HG03558 (cell line): ENCODE results near the gene SH3TC2.
"Not testable (repeated sequence)": the region's sequence is repeated elsewhere in the genome, so short reads cannot be mapped to it uniquely, and the experiment has no call there.

Experiments
- ATAC-seq: cut with Tn5 transposase; IDR thresholded peaks from one replicate; pipeline ENCODE4 v1.9.1; 2021; ENCODE audit warnings: moderate number of reproducible peaks; ENCODE audit not compliant: unreplicated experiment; ENCODE audit errors: extremely low read depth

The SH3TC2 gene

DNA sequence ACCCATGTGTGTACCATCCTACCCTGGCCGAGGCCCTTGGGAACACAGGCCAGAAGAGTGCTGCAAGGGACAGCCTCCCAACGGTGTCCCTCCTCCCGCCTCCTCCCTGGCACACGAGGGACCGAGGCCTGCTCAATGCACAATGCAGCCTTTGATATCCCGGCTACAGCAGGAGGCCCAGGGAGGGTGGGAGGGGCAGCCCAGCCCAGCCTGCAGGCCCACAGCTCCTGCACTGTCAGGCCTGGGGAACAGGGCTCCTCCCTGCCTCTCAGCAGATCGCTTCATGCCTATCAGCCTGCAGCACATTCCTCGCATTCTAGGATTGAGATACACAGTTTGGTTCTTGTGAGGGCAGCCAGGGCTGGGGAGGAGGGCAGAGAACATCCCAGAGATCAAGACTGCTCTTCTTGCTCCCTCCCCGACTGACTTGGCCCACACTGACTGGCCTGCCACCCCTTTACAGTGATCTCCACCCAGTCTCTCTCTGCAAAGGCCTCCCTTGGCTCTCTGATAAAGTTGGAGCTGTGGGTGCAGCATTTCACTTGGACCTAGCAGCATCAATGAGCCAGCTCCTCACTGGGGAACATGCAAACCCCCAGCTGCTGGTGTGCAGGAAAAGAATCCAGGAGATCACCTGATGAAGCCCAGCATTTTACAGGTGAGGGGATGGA is at the start of gene SH3TC2:
SH3TC2 (minus strand) TSS at position 46 of the 671 bp plus-strand sequence; CDS start at position 6, 40 bp downstream.
- ATAC-seq, result no peak

DNA sequence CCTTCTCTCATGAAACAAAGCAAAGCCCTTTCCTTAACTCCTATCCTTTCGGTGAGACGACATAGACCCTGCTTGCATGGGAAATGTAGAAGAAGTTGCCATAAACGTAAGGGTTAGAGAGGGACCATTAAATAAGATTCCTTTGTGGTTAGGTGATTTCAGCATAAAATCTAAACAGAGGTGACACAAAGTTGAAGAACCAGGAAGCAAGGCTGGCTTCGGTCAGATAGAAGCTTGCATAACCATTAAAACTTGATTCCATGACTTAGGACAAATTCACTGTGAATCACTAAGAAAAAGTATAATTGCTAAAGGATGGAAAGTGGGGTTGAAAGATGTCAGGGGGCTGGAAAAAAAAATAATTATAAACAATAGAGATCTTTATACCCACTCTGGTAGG is 47.5 kb upstream of the SH3TC2 start:
- no peak for ATAC-seq

DNA sequence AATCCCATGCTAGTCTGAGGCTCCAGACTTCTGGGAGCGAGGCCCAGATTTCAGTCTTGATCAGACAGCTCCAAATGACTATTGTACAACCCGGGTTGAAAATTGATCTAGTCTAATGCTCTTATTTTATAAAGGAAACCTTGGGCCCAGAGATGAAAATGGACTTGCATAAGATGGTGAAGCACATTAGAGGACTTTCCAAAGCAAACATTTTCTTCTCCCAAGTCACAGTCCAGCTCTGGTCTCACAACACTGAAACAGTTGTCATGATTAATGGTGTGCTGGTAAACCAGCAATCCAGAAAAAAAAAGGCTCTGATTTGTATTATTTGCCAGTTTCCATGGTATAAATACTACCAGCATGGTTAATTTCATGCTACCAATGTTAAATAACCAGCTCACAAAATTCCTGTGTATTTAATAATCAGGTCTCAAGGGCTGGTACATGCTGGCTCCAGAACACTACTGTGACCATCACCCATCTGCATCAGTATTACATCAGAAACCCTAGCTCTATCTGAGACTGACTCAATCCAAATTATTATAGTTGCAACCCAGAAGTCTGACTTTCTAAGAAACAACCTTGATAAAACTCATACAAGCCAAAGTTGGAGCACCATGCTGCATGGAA is 45.9 kb upstream of the SH3TC2 start:
- no peak for ATAC-seq

- ATAC-seq, result no peak
These were observed 37.5 kb upstream of the SH3TC2 start for GRCh38 chr5:149100331-149100730.

- no peak for ATAC-seq
These were observed 37.1 kb upstream of the SH3TC2 start for GRCh38 chr5:149099920-149100319.

DNA sequence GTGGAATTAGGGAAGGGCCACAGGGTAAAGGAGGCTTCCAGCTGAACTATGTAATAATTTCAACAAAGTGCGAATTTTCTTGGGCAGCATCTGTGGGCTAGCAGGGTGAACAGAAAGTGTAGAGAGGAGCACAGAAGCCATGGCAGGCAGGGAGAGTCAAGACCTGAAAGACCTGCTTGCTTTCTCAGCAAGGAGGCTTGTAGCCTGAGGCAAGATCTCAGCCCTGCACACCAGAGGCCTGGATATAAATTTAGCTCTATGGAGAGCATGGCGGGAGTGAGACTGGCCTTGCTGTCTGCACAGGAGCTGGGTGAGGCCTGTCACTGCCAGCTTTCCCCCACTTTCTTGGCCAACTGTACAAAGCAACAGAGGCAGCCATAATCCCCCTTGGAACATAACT is 32.1 kb upstream of the SH3TC2 start:
- ATAC-seq, result no peak

DNA sequence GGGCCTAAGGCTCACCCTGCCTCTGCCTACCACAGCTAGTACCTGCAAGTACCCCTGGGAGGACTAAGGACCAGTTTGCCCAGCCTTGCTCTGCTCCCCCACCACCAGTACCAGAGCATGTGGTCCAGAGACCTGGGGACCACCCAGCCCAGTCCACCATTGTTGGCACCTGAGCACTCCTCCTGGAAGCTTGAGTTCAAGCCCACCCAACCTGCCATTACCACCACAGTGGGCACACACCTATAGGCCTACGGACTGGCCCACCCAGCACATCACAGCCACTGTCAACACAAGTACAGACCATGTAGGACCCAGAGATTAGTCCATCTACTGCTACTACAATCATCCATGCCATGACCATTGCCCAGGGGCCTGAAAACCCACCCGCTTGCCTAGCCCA is 30.8 kb upstream of the SH3TC2 start:
- no peak for ATAC-seq

- no peak for ATAC-seq
These were observed 26.9 kb upstream of the SH3TC2 start for GRCh38 chr5:149089796-149090195.

GRCh38 chr5:149088686-149089085 is 25.8 kb upstream of the SH3TC2 start:
- no peak for ATAC-seq

- ATAC-seq, result no peak
These were observed 21.0 kb upstream of the SH3TC2 start for GRCh38 chr5:149083846-149084245.

GRCh38 chr5:149082271-149082670 is 19.4 kb upstream of the SH3TC2 start:
- no peak for ATAC-seq

DNA sequence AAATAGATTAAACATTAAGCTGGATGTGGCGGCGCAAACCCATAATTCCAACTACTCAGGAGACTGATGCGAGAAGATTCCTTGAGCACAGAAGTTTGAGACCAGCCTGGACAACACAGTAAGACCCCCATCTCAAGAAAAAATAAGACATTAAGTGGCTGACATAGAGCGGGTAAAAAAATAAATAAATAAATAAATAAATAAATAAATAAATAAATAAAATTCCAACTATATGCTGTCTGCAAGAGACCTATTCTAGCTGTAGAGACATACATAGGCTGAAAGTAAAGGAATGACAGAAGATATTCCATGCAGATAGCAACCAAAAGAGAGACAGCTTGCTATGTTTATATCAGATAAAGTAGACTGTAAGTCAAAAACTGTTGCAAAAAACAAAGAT is 17.4 kb upstream of the SH3TC2 start:
- no peak for ATAC-seq

- no peak for ATAC-seq
These were observed 17.0 kb upstream of the SH3TC2 start for GRCh38 chr5:149079883-149080282.

DNA sequence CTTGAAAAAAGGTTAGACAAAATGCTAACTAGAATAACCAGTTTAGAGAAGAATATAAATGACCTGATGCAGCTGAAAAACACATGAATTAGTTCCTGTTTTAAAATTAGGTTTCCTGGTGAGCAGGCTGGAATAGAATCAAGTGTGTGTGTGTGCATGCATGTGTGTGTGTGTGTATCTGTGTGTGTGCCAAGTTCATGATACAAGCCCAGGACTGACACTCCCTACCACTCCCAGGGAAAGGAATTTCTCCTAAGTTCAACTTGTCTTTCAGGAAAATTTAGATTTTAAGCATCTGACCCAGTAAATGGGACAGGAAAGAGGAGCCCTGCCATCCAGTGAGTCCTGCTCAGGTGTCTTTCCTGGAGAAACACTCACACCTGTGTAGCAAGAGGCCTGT is 11.2 kb upstream of the SH3TC2 start:
- ATAC-seq, result not testable (repeated sequence)

DNA sequence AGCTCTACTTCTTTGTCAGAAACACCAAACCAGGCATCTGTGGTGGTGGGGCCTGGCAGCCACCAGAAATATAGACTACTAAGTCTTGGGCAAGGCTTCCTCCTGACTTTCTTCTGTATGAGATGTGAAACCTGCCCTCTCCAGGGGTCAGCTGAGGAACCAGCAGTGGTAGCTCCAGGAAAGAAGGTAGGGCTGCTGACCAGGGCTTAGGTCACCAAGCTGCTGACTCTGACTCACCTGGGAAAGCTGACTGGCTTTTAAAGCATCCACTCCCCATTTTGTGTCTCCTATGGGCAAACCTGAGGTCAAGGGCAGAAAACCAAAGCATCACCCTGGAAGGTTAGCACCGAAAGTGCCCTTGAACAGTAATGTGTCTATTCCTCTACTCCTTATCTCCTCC is 10.4 kb upstream of the SH3TC2 start:
- ATAC-seq, result no peak

GRCh38 chr5:149072791-149073190 is 9.9 kb upstream of the SH3TC2 start:
- ATAC-seq, result no peak

DNA sequence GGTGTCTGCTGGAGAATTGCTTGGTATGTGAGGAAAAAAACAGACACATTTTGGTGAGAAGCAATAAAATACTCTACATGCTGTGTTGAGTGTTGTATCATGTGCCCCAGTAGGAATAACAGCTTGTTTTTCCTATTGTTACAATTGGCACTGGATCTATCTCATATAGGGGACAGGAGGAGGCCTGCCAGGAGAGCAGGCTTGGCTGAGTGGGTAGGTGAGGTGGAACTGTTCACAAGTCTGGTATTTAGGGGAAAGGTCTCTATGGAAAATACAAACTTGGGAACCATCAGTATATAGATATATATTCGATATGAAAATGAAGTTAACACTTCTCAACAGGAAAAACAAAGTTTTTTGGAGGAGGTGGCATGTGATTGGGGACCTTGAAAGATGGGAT is 9.5 kb upstream of the SH3TC2 start:
- no peak for ATAC-seq

GRCh38 chr5:149071756-149072155 is 8.9 kb upstream of the SH3TC2 start:
- ATAC-seq, result no peak

DNA sequence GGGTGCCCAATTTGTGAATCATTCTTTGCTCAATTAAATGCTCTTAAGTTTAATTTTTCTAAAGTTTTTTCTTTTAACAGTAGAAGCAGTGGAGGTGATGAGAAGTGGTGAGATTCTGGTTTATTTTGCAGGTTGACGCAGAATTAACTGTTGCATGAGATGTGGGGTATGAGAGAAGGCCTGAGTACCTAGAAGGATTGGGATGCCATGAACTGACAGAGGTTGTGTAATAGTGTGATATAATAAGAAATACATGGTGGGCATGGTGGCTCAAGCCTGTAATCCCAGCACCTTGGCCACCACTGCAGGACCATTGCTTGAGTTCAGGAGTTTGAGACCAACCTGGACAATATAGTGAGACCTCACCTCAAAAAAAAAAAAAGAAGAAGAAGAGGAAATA is 8.4 kb upstream of the SH3TC2 start:
- no peak for ATAC-seq

DNA sequence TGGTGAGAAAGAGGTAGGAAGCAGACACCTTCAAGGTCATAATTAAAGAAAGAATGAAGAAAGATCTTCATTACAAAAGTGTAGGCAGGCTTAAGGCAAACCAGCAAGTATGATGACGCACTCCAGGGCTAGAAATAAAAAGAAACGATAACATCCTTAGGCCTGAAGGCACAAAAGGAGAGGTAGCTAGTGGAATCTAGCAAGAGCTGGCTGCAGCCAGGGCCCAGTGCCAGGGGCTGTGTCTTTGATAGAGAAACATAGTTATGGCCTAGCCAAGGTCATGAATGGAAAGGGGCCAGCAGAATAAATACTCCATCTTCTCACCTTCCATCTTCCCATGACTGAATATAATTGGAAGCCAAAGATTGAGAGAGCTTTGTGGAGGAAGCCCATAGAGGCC is 6.8 kb upstream of the SH3TC2 start:
- ATAC-seq, result no peak

GRCh38 chr5:149063896-149064478 is 1.1 kb upstream of the SH3TC2 start:
- ATAC-seq, result no peak
